Suppressor macrophage (primary cell): ENCODE data around the gene DKK3.

Source experiments
- DNase-seq, 4 experiments: peaks; one replicate each; pipeline ENCODE4 v3.0.0-alpha.2; 2020 to 2022

Gene DKK3

GRCh38 chr11:11966826-11967668 lies 41.4 kb downstream of the DKK3 start:
- peak; percentile 66 to 83 (median 72) for DNase-seq

- no peak for DNase-seq
These were observed 42.1 kb downstream of the DKK3 start for GRCh38 chr11:11966354-11966741.

- no peak for DNase-seq
These were observed 42.6 kb downstream of the DKK3 start for GRCh38 chr11:11965656-11966353.

GRCh38 chr11:11965192-11965591 lies 43.2 kb downstream of the DKK3 start:
- DNase-seq: no peak

- no peak for DNase-seq
These were observed 43.7 kb downstream of the DKK3 start for GRCh38 chr11:11964774-11965150.

GRCh38 chr11:11963842-11964773 lies 44.3 kb downstream of the DKK3 start:
- no peak for DNase-seq

GRCh38 chr11:11963067-11963466 lies 45.4 kb downstream of the DKK3 start:
- DNase-seq: no peak

- no peak for DNase-seq
These were observed 46.9 kb downstream of the DKK3 start for GRCh38 chr11:11961399-11962028.

- no peak for DNase-seq
These were observed 47.7 kb downstream of the DKK3 start for GRCh38 chr11:11960687-11961086.

GRCh38 chr11:11959601-11960000 lies 48.8 kb downstream of the DKK3 start:
- DNase-seq: no peak

GRCh38 chr11:11958403-11959231 lies 49.8 kb downstream of the DKK3 start:
- no peak for DNase-seq

GRCh38 chr11:11956006-11956405 lies 52.4 kb downstream of the DKK3 start:
- DNase-seq: no peak

GRCh38 chr11:11952036-11952435 lies 56.4 kb downstream of the DKK3 start:
- DNase-seq: no peak

GRCh38 chr11:11949482-11949881 lies 58.9 kb downstream of the DKK3 start:
- peak in 2 of 4 experiments; percentile 16 to 36 for DNase-seq

- DNase-seq: peak; percentile 20 to 61 (median 40)
These were observed 60.0 kb downstream of the DKK3 start for GRCh38 chr11:11948242-11948947.

GRCh38 chr11:11947825-11948224 lies 60.6 kb downstream of the DKK3 start:
- no peak for DNase-seq

- no peak for DNase-seq
These were observed 61.5 kb downstream of the DKK3 start for GRCh38 chr11:11946878-11947277.

- no peak for DNase-seq
These were observed 62.2 kb downstream of the DKK3 start for GRCh38 chr11:11946180-11946579.

GRCh38 chr11:11944444-11944843 lies 64.0 kb downstream of the DKK3 start:
- DNase-seq: no peak

GRCh38 chr11:11942668-11943067 lies 65.8 kb downstream of the DKK3 start:
- no peak for DNase-seq

- no peak for DNase-seq
These were observed 67.9 kb downstream of the DKK3 start for GRCh38 chr11:11940551-11940950.
